NB4 (cell line): Measurements from ENCODE around the gene MGME1.

Experiments
- MYC ChIP-seq: IDR thresholded peaks from 2 replicates; pipeline ENCODE4 v1.6.1; 2011; ENCODE audit warnings: low read depth, low read length
- POLR2A ChIP-seq: IDR thresholded peaks from 2 replicates; pipeline ENCODE4 v1.6.1; 2011; ENCODE audit warnings: mild to moderate bottlenecking; ENCODE audit not compliant: insufficient read length; ENCODE audit errors: extremely low read depth

DNA sequence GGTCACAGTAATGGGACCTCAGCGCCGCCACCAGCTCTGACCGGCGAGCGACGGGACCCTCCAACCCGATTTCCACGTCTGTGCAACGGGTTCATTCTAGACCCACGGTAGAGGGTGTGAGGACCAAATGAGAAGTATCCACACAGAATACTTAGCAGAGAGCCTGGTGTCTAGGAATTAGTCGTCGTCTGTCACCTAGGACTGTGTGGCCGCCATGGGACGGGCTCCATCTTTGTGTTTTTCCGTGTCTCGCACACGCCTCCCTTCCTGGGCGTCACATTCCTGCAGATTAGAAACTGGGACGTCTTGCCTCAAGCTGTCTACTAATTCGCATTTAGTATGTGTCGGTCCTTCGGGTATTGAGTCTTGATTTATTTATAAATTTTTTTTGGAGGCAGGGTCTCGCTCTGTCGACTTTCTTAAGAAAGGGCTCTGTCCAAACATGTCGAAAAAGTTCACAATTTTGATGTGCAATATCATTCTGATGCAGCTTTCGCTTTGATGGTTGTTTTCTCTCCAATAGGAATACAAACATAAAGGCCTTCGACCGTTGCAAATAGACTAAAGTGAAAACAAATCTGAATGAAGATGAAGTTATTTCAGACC is 563 bp downstream of the MGME1 start:
- no peak for TF ChIP-seq MYC
- TF ChIP-seq POLR2A = no peak
